GM19468 (cell line): Measurements from ENCODE around the gene GRIP1.

Experiments
- ATAC-seq: cut with Tn5 transposase; IDR thresholded peaks from one replicate; pipeline ENCODE4 v1.9.1; 2021; ENCODE audit warnings: mild to moderate bottlenecking, moderate library complexity, moderate number of reproducible peaks; ENCODE audit not compliant: unreplicated experiment; ENCODE audit errors: extremely low read depth

Gene GRIP1

DNA sequence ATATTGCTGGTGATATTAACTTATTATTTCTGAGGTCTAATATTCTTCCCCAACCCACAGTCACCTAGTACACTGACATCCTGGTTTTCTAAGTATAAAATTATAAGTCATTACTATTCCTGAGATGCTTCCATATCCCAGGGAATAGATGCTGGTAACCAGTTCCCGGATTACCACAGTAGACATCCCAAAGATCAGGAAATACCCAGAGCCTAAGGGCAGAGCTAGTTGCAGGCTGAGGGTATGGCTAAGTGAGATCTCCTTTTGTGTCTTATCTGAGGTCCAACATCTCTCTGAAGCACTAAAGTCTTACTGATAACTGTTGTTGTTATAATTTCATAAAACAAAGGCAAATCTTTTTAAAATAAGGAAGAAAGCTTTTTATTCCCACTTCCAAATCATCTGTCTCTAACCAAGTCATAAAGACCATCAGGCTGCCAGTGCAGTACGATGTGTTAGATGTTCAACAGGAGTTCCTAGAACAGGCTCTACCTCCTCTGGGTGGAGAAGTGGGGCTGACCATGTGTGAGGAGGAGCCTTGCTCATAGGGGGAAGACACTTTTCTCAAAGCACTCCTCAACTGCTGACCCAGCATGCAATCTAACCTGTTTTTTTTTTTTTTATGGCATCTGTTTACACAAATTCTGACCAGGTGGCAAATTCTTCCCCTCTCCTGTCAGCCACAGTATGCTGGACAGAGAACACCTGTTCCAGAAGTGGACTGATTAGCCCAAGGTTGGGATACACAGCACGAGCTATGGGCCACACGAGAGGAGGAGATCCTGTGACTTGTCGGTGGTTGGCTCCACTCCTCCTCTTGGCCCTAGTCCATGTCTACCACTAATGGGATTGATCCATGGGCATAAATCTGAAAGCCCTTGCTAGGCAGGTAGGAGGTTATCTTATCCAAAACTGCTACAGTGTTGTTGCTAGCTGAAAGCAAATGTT lies 16.1 kb upstream of the GRIP1 start:
- ATAC-seq, result no peak

DNA sequence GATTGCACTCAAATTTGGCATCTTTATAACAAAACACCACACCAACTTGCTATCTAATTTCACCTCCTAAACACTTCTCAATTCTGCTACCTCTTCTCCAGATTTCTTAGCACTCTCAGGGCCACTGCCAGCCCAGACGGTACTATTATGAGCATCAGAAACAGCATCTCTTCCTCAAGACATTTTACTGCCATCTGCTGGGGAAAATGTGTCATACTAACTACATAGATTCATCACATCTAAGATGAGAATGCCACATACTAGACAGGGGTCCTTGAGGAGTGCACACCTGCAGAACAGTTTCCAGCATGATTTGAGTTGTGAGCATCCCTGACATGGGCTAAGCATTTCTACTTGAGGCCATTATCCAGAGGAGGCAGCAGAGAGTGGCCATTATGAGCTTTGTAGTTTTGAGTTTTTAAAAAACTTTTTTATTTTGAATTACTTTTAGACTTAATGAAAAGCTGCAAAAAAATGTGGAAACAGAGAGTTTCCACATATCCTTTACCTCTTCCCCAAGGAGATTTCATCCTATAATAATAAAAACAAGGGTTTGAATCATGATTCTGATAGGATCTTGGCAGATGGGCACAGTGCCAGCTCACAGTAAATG lies 15.1 kb upstream of the GRIP1 start:
- ATAC-seq, result peak; percentile 73

DNA sequence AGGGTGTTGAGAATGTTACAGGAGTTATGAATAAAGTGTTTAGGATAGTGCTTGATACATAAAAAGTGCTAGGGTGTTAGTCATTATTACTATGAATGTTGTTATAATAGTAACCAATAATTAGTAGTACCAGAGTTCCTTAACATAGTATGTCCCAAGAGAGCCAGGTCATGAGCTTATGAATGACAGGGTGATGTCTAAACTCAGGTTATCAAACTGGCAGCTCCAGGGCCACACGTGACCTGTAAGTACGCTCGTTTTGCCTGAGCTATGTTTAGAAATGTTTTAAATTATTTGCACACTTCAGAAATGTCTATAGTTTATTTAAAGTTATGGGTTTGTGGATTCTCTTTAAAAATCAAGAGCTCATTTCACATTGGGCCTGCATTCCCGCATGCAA lies 14.1 kb upstream of the GRIP1 start:
- ATAC-seq, result no peak

DNA sequence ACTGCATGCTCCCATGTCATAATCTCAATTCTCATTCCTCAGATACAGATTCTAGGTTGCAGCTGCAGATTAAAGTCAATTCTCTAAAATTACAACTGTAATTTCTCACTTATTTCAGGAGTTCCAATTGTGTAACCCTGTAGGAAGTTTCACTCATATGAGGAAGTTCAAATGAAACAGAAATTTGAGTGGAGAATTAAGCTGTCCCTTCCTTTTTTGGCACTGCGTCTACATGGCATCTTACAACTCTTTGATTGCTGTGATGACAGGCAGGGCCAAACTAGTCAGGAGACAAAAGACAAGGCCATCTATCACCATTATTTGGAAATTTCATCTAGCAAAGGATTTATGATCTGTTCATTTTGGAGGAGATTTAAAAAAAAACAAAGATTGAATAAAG lies 13.3 kb upstream of the GRIP1 start:
- ATAC-seq, result no peak

DNA sequence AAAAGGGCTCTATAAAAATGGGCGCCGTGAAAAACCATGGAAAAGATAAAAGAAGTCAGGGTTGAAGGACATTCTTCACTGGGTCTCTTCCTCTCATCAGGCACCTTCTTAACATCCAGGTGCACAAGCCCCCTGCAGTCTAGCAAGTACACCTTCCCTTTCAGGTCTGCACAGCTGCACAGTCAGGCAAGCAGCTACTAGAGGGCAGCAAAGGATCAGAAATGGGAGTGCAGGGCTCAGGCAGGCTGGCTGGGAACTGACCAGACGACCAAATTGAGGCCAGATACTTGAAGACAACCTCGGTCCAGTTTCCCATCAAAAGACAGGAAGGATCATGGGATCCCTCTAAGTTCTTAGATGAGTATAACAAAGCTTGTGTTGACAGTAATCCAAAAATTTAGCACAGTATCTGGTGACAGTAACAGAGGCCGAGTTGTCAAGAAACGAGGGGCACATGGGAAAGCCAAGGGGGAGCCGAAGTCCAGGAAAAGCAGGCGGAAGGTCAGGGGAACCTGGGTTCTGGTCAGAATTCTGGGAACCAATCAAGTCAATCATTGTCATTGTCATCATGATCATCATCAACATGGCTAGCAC lies 10.1 kb upstream of the GRIP1 start:
- ATAC-seq, result no peak

DNA sequence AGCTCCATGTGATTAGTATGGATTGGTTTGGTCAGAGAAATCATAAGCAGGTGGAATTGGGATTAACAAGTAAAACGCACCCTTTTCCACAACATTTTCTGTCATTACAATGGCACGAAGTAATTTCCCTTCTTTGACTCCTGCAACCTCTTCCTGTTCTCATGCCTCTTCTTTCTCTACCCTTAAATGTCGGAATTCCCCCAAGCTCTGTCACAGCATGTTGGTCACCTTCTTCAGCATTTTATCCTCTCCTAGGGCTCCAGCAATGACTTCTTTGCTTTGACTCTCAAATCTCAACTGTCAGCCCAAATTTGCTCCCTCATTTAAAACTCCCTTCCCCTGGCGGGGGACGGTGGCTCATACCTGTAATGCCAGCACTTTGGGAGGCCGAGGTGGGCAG lies 5.3 kb upstream of the GRIP1 start:
- ATAC-seq, result no peak

DNA sequence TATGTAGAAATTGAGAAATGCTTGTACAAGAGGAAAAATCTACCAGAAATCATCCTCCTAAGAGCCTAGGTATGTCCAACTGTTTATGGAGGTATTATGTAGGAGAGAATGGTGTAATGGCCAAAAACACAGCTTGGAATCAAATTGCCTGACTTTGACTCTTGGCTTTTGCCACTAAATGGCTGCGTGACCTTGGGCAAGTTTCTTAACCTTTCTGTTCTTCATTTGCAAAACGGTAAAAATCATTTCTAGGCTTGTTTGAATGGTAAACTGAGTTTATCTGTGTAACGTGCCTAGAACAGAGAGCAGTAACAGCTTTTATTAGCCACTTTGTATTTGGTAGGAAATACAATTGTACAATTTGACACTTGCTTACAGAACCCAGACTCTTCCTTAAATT lies 4.9 kb upstream of the GRIP1 start:
- ATAC-seq, result no peak

DNA sequence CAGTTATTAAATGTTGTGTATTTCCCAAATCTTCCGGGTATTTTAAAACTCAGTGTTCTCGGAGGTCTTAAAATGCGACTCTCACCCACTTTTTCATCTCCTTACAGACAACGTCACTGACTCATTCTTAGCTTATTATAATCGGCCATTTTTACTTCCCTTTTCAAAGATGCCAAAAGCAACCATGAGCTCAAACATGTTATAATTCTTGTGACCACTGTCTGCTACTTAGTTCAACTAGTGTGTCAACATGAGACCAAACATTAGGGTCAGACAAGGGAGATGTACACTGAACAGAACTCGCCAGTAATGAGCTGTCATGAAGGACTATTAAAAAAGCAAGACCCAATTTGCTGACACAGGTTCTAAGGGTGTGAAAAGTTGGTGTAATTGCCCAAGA lies 4.2 kb upstream of the GRIP1 start:
- ATAC-seq, result no peak

DNA sequence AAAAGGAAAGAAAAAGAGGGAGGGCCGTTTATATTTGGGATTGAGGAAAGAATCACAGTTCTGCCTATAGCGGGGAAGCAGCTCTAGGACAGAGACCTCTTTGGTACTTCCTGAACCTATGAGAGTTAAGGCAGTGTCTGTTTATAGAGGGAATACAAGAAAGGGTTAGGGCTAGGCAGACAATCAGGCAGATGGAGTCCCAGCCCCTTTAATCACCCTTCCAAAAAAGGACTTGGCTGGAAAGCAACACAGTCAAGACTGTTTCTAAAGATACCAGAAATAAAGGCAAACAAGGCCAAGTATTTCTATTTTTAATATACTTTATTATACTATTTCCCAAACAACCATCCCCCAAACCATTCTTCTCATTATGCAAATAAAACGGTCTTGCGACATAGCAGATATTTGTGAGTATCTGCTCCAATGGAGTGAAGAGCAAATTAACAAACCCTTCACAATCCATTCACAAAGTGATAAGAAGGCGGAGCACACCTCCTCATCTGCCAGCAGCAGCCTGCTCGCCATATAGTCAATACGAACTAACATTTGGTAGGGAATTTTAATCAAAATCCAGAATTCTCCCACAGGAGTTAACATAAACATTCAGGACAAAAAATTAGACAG lies 697 bp upstream of the GRIP1 start:
- ATAC-seq, result no peak

DNA sequence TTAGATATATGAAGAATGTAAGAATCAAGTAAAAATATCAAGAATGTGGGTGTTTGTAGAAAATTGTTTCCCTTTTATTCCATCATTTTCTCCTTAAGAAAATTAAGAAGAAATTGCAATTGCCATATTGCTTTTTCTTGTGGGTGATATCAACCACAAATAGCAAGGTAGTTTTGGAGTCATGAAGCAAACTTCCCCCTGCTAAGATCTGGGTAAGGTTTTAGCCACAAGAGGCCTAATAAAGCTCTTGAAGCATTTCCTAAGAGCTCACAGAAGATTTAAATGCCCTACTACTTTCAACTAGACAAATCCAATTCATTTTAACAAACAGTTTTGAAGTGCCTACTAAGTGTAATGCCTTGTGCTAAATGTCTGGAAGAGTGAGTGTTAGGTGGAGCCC lies 2.6 kb downstream of the GRIP1 start:
- no peak for ATAC-seq

DNA sequence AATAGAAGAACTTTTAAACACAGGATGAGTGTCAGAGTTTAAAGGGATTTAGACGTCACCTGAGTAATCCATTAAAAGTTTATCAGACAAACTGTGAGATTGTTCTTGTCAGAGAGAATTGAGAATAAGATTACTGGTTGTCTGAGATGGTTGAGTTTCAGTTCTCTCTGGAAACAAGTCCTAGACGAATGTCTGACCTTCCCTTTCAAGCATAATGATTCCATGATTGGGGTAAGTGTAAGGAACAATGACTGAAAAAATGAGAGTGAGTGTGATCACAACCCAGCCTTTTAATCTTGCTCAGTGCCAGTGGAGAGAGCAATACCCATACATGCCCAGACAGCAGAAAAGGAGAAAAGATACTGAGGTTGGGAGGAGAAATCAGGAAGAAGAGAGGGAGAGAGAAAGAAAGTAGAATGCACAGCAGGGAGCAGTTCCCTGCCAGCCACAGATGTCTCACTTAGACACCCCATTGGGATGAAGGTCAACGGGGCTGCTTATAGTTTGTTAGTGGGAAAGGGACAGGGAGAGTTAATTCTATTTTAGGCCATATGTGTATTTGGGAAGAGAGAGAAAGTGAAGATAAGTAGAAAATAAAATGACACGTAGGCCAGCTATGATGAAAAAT lies 4.3 kb downstream of the GRIP1 start:
- no peak for ATAC-seq

DNA sequence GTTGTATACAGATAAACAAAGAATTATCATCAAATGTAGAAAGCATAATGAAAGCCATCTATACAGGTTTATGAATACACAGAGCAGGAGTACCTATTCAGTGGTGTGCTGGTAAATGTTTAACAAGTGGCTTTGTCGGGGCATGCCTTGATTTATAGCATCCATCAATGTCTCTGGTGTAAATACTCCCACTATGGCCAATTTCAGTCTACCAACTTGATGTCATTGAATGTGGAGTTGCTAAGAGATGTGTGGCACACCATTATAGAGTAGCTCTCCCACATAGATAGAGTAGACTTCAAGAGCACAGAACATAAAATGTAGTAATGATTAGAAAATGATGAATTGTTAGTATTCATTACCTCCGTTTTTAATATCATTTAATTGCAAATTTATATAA lies 9.3 kb downstream of the GRIP1 start:
- no peak for ATAC-seq

DNA sequence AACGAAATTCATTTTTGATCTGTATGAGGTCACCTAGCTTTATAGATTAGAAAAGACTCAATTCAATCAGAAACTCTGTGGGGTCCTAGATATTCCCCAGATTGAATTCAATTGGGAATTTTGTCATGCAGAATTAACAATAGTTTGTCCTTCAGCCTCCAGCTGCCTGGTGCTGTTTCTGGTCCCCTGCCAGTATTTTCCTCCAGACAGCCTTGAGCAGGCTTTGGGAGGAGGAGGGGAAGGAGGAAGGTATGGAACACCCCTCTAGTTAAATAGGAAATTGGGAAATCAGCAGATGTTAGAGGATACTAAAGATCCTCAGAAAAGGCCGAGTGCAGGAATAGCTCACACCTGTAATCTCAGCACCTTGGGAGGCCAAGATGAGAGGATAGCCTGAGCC lies 10.6 kb downstream of the GRIP1 start:
- no peak for ATAC-seq

DNA sequence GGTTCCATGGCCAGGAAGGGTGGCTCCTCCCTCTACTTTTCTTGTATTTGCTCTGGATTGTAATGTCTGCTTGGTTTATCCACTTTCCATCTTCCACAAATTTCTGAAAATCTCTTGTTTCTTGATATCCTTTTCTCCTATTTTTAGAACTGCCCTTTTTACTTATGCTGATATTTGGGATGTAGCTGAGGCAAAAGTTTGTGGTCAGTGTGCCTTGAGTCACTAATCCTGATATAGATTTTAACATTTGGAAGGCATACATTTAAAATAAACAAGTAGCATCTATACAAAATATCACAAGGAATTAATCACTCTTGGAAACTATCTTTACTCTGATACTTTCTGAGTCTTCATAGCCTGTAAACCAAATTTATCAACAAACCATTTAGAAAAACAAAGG lies 11.0 kb downstream of the GRIP1 start:
- ATAC-seq, result no peak

DNA sequence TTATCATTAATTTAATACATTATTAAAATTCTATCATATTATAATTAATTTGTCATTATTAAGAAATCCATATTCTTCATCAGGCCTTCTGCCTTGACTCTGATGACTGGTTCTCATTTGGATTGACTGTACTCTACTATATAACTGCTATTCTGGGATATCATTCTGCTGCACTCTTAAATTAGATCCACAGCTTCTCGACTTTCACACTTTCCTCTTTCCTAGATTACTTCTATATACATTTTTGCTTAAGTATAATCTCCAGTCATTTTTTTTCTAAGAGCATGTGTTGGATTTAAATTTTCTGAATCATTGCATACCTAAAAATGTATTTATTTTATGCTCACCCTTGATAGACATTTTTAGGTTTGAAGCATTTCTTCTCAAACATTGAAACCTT lies 12.4 kb downstream of the GRIP1 start:
- ATAC-seq, result no peak

DNA sequence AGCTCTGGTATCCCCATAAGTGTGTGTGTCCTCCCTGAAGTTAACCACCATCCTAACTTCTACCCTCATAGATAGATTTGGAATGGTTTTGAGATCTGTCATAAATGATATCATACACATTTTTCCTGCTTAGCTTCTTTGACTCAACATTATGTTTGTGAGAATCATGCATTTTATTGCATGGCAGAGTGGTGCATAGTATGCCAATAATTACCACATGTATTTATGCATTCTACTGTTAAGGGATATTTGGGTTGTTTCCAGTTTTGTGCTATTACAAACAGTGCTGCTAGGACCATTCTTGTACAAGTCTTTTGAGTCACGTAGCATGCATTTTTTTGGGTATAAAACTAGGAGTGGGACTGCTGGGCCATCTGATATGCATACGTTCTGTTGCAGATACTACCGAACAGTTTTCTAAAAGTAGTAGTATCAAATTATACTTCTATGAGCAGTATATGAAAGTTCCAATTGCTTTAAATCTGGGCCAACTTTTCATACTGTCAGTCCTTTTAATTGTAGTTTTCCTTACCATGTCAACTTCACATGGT lies 13.4 kb downstream of the GRIP1 start:
- ATAC-seq, result no peak

DNA sequence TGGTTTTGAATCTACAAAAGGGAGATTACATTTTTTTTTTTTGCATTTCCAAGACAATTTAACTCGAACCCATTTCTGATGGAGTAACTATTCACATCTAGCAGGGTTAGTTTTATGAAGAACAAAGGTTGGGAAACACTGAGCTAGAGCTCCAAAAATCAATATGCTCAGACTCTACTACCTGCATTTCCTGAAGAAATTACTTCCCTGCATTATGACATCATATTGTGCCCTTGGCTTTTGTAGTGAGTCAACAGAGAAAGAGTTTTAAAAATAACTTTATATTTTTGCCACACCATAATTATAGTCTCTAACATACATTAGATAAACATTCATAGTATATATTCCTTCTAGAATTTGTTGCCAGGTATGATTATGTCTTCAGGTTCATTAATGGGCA lies 14.8 kb downstream of the GRIP1 start:
- ATAC-seq, result no peak

DNA sequence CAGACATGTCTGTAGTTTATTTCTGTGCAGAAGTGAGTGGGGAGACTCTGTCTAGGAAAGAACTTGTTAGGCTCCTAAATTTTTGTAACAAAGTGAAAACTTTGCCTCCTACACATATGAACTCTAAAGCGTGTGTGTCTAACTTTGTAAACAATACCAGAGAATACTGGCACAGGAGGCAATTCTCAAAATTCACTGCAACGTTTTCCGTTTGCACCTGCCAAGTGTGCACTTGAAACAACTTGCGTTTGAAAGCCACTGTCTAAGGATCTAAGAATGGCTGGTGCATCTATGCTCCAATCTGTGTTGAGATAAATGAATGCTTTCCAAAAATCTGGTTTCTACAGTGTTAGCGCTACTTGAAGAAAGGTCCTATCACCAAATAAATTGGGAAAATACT lies 15.3 kb downstream of the GRIP1 start:
- ATAC-seq, result no peak

DNA sequence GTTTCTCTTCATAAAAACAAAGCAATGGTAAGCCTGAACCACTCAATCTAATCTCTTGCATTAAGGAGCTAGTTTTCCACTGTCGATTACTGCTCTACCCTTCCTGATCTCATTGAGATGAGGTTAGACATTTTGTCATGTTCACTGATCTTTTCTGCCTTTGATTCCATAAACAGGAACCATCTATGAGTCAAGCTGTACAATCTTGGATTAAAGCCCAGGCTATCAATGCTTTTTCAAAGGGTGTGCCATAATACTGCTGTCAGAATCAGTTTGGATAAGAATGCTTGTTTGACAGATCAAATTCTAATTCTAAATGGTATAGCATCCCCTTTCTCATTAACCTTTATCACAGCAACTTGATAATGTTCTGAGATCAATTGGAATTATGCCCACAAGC lies 16.1 kb downstream of the GRIP1 start:
- no peak for ATAC-seq

DNA sequence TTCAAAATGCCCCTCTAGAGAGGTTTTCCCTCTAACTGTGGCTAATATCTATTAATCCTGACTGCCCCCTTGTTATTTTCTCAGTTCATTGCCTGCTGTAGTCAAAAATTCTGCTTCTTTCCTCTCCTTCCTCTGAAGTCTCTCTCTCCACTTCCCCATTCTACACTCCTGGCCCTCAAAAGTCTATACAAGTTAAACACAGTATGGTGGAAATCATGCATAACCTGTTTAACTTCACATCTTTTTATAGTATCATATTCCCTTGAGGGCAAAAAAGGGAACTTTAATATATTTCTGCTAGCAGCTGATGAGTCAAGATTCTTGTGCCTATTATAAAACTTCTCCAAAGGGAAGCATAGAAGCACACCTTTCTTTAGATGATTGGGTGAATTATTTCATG lies 16.7 kb downstream of the GRIP1 start:
- no peak for ATAC-seq
